ENCODE results near the gene GATA5.

The GATA5 gene

GRCh38 chr20:62448788-62449187, 27.0 kb downstream of the GATA5 start:
- Histone ChIP-seq H2BK15ac (replicated peaks; ENCODE audit: low read depth) (no peak overlapping the region), H3K4me3 (ENCODE audit: low read length) (no peak overlapping the region), H4K5ac (ENCODE audit: low read length) (no peak overlapping the region), H3K56ac (ENCODE audit: low read length) (no peak overlapping the region), H3K23ac (ENCODE audit: low read length) (no peak overlapping the region), H3K27ac (ENCODE audit: low read depth, low read length) (no peak overlapping the region), H2AK5ac (ENCODE audit: low read length) (no peak overlapping the region), H3K4me2 (ENCODE audit: low read length) (no peak overlapping the region), H4K8ac (ENCODE audit: low read depth, low read length) (no peak overlapping the region), H3K18ac (ENCODE audit: low read length) (no peak overlapping the region), H3K4ac (ENCODE audit: low read depth, low read length) (no peak overlapping the region), H2BK5ac (ENCODE audit: low read length) (no peak overlapping the region), H2BK120ac (ENCODE audit: low read depth, low read length) (no peak overlapping the region), H3K79me2 (ENCODE audit: control insufficient read depth, insufficient read depth, low read length) (no peaks in the 10 kb centered on the region), H3K79me1 (ENCODE audit: low read length) (no peaks in the 10 kb centered on the region), H3K4me1 (ENCODE audit: control insufficient read depth, low read depth, low read length) (no peaks in the 10 kb centered on the region), H3K27me3 (ENCODE audit: insufficient read depth, low read length, poor library complexity) (no peaks in the 10 kb centered on the region), H3K9ac (ENCODE audit: low read length) (no peak overlapping the region), H3K36me3 (ENCODE audit: control insufficient read depth, insufficient read depth, low read length) (no peaks in the 10 kb centered on the region)
- DNase-seq = no peak
- WGBS (ENCODE audit: extremely low coverage, insufficient coverage, low lambda C conversion rate) = no CpG with 5 or more reads among the region's 14 CpGs

GRCh38 chr20:62448038-62448437, 27.8 kb downstream of the GATA5 start:
- Histone ChIP-seq H3K18ac (ENCODE audit: low read length) (no peak overlapping the region), H3K4me2 (ENCODE audit: low read length) (no peak overlapping the region), H3K27me3 (ENCODE audit: insufficient read depth, low read length, poor library complexity) (no peaks in the 10 kb centered on the region), H2BK15ac (replicated peaks; ENCODE audit: low read depth) (no peak overlapping the region), H2AK5ac (ENCODE audit: low read length) (no peak overlapping the region), H3K9ac (ENCODE audit: low read length) (no peak overlapping the region), H3K79me1 (ENCODE audit: low read length) (no peaks in the 10 kb centered on the region), H2BK5ac (ENCODE audit: low read length) (no peak overlapping the region), H3K36me3 (ENCODE audit: control insufficient read depth, insufficient read depth, low read length) (no peaks in the 10 kb centered on the region), H3K4me1 (ENCODE audit: control insufficient read depth, low read depth, low read length) (no peaks in the 10 kb centered on the region), H2BK120ac (ENCODE audit: low read depth, low read length) (no peak overlapping the region), H3K4ac (ENCODE audit: low read depth, low read length) (no peak overlapping the region), H3K4me3 (ENCODE audit: low read length) (no peak overlapping the region), H3K23ac (ENCODE audit: low read length) (no peak overlapping the region), H4K5ac (ENCODE audit: low read length) (no peak overlapping the region), H4K8ac (ENCODE audit: low read depth, low read length) (no peak overlapping the region), H3K56ac (ENCODE audit: low read length) (no peak overlapping the region), H3K27ac (ENCODE audit: low read depth, low read length) (no peak overlapping the region), H3K79me2 (ENCODE audit: control insufficient read depth, insufficient read depth, low read length) (no peaks in the 10 kb centered on the region)
- no CpG with 5 or more reads among the region's 10 CpGs for WGBS (ENCODE audit: extremely low coverage, insufficient coverage, low lambda C conversion rate)
- no peak for DNase-seq

- no CpG with 5 or more reads among the region's 44 CpGs for WGBS (ENCODE audit: extremely low coverage, insufficient coverage, low lambda C conversion rate)
- DNase-seq = no peak
Measured at GRCh38 chr20:62446888-62447869, 28.6 kb downstream of the GATA5 start.

GRCh38 chr20:62446481-62446880, 29.3 kb downstream of the GATA5 start:
- H2BK120ac ChIP-seq (ENCODE audit: low read depth, low read length) = no peak overlapping the region
- no peak overlapping the region for H3K4me2 ChIP-seq (ENCODE audit: low read length)
- no peaks in the 10 kb centered on the region for H3K27me3 ChIP-seq (ENCODE audit: insufficient read depth, low read length, poor library complexity)
- H3K36me3 ChIP-seq (ENCODE audit: control insufficient read depth, insufficient read depth, low read length) = no peaks in the 10 kb centered on the region
- H3K79me1 ChIP-seq (ENCODE audit: low read length) = no peaks in the 10 kb centered on the region
- no CpG with 5 or more reads among the region's 12 CpGs for WGBS (ENCODE audit: extremely low coverage, insufficient coverage, low lambda C conversion rate)
- no peak overlapping the region for H4K5ac ChIP-seq (ENCODE audit: low read length)
- no peak overlapping the region for H2BK15ac ChIP-seq (replicated peaks; ENCODE audit: low read depth)
- no peak overlapping the region for H2BK5ac ChIP-seq (ENCODE audit: low read length)
- H2AK5ac ChIP-seq (ENCODE audit: low read length) = no peak overlapping the region
- no peak overlapping the region for H3K56ac ChIP-seq (ENCODE audit: low read length)
- no peaks in the 10 kb centered on the region for H3K79me2 ChIP-seq (ENCODE audit: control insufficient read depth, insufficient read depth, low read length)
- no peak overlapping the region for H4K8ac ChIP-seq (ENCODE audit: low read depth, low read length)
- no peak for DNase-seq
- no peaks in the 10 kb centered on the region for H3K4me1 ChIP-seq (ENCODE audit: control insufficient read depth, low read depth, low read length)
- H3K9ac ChIP-seq (ENCODE audit: low read length) = no peak overlapping the region
- H3K4me3 ChIP-seq (ENCODE audit: low read length) = no peak overlapping the region
- no peak overlapping the region for H3K23ac ChIP-seq (ENCODE audit: low read length)
- no peak overlapping the region for H3K4ac ChIP-seq (ENCODE audit: low read depth, low read length)
- H3K18ac ChIP-seq (ENCODE audit: low read length) = no peak overlapping the region
- no peak overlapping the region for H3K27ac ChIP-seq (ENCODE audit: low read depth, low read length)

More at GRCh38 chr20:62446888-62447869, 28.6 kb downstream of the GATA5 start:
- no peak overlapping the region for H3K56ac ChIP-seq (ENCODE audit: low read length)
- H2BK15ac ChIP-seq (replicated peaks; ENCODE audit: low read depth) = no peak overlapping the region
- H4K5ac ChIP-seq (ENCODE audit: low read length) = no peak overlapping the region
- H3K4me3 ChIP-seq (ENCODE audit: low read length) = no peak overlapping the region
- H3K36me3 ChIP-seq (ENCODE audit: control insufficient read depth, insufficient read depth, low read length) = no peaks in the 10 kb centered on the region
- H3K4ac ChIP-seq (ENCODE audit: low read depth, low read length) = no peak overlapping the region
- no peak overlapping the region for H2BK120ac ChIP-seq (ENCODE audit: low read depth, low read length)
- H2BK5ac ChIP-seq (ENCODE audit: low read length) = no peak overlapping the region
- no peaks in the 10 kb centered on the region for H3K27me3 ChIP-seq (ENCODE audit: insufficient read depth, low read length, poor library complexity)
- H3K23ac ChIP-seq (ENCODE audit: low read length) = no peak overlapping the region
- H3K18ac ChIP-seq (ENCODE audit: low read length) = no peak overlapping the region
- no peak overlapping the region for H4K8ac ChIP-seq (ENCODE audit: low read depth, low read length)
- H3K79me2 ChIP-seq (ENCODE audit: control insufficient read depth, insufficient read depth, low read length) = no peaks in the 10 kb centered on the region
- H3K9ac ChIP-seq (ENCODE audit: low read length) = no peak overlapping the region
- H3K4me1 ChIP-seq (ENCODE audit: control insufficient read depth, low read depth, low read length) = no peaks in the 10 kb centered on the region
- H3K27ac ChIP-seq (ENCODE audit: low read depth, low read length) = no peak overlapping the region
- H2AK5ac ChIP-seq (ENCODE audit: low read length) = no peak overlapping the region
- H3K4me2 ChIP-seq (ENCODE audit: low read length) = no peak overlapping the region
- no peaks in the 10 kb centered on the region for H3K79me1 ChIP-seq (ENCODE audit: low read length)

GRCh38 chr20:62445553-62446340, 30.0 kb downstream of the GATA5 start:
- no CpG with 5 or more reads among the region's 36 CpGs for WGBS (ENCODE audit: extremely low coverage, insufficient coverage, low lambda C conversion rate)
- Histone ChIP-seq H2BK120ac (ENCODE audit: low read depth, low read length) (no peak overlapping the region), H3K4me3 (ENCODE audit: low read length) (no peak overlapping the region), H3K23ac (ENCODE audit: low read length) (no peak overlapping the region), H3K4ac (ENCODE audit: low read depth, low read length) (no peak overlapping the region), H3K4me2 (ENCODE audit: low read length) (no peak overlapping the region), H3K79me2 (ENCODE audit: control insufficient read depth, insufficient read depth, low read length) (no peaks in the 10 kb centered on the region), H3K9ac (ENCODE audit: low read length) (no peak overlapping the region), H4K8ac (ENCODE audit: low read depth, low read length) (no peak overlapping the region), H2BK15ac (replicated peaks; ENCODE audit: low read depth) (no peak overlapping the region), H3K36me3 (ENCODE audit: control insufficient read depth, insufficient read depth, low read length) (no peaks in the 10 kb centered on the region), H2BK5ac (ENCODE audit: low read length) (no peak overlapping the region), H4K5ac (ENCODE audit: low read length) (no peak overlapping the region), H3K56ac (ENCODE audit: low read length) (no peak overlapping the region), H3K27ac (ENCODE audit: low read depth, low read length) (no peak overlapping the region), H3K79me1 (ENCODE audit: low read length) (no peaks in the 10 kb centered on the region), H3K27me3 (ENCODE audit: insufficient read depth, low read length, poor library complexity) (no peaks in the 10 kb centered on the region), H2AK5ac (ENCODE audit: low read length) (no peak overlapping the region), H3K4me1 (ENCODE audit: control insufficient read depth, low read depth, low read length) (no peaks in the 10 kb centered on the region), H3K18ac (ENCODE audit: low read length) (no peak overlapping the region)
- DNase-seq = no peak

All from mesendoderm (in vitro differentiated cells).